Measurements from ENCODE around the gene BST1.

GRCh38 chr4:15677507-15677988 is 25.3 kb upstream of the BST1 start:
- TF ChIP-seq POLR2A (IDR thresholded peaks at IDR 0.05; ENCODE audit: low read length) (no peak), GATA1 (IDR thresholded peaks at IDR 0.05; ENCODE audit: low read depth, low read length) (no peak)

Data from erythroblast (primary cell).